HG02938 (cell line): ENCODE data around the gene TSGA10IP.

Source experiments
- ATAC-seq: cut with Tn5 transposase; IDR thresholded peaks from one replicate; pipeline ENCODE4 v1.9.1; 2021; ENCODE audit warnings: mild to moderate bottlenecking, moderate library complexity; ENCODE audit not compliant: unreplicated experiment

Gene TSGA10IP

GRCh38 chr11:65917434-65918210, 27.7 kb upstream of the TSGA10IP start:
- no peak for ATAC-seq

DNA sequence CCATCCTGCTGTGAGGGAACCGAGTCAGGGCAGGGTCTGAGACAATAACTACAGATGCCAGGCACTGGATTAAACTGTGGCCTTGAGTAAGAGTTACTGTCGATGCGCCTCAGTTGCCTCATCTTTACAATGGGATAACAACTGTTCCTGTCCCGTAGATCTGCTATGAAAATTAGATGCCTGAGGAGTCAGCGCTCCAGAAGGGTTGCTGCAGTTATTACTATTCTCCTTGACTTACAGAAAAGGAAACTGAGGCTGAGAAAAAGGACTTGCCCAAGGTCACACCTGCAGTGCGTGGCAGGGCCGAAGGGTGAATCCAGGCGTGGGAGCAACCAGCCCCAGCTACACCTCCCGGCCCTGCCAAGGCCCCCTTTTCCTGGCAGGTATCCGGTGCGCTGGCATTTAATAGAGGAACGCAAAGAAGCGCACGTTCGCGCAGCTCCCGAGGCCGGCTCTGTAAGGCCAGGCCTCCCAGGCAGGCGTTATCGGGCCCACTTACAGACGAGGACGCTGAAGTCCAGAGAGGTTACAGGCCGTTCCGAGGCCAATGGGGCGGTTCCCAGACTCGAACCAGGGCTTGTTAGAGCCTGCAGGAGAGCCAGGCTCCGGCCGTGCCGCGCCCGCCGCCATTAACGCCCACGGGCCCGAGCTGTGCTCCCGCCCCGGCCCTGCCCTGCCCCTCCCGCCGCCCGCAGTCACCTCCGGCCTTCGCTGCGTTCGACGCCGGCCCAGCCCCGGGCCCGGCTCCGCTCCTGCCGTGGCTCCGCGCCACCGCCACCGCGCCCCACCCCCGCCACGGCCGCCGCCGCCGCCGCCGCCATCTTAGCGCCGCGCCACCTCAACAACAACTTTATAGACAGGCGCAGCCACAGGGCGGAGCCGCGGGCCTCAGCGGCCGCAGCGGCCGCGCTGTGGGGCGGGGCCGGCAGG, 26.8 kb upstream of the TSGA10IP start, which contains the start of gene C11orf68:
C11orf68 (minus strand) TSS at position 852 of the 930 bp plus-strand sequence; CDS start at position 821, 31 bp downstream.
- ATAC-seq: peak; percentile 53

DNA sequence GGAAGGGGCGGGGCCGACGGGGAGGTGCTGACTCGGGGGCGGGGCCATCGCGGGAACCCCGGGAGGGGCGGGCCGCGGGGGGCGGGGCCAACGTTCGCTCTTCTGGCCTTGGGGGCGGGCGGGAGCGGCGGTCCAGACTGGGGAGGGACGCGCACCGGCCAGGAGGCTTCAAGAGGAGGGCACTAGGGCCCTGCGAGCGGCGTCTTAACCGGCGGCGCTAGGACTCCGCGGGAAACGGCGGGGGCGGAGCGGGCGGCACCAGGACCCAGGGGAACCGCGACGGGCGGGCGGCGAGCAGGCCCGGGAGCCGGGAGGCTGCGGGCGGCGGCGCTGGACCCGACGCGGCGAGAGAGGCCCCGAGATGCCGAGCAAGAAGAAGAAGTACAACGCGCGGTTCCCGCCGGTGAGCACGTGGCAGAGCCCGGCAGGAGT, 26.1 kb upstream of the TSGA10IP start, which contains the start of gene DRAP1:
DRAP1 (plus strand) TSS at position 286 of the 432 bp plus-strand sequence; CDS start at position 362, 76 bp downstream.
- ATAC-seq: peak; percentile 70

DNA sequence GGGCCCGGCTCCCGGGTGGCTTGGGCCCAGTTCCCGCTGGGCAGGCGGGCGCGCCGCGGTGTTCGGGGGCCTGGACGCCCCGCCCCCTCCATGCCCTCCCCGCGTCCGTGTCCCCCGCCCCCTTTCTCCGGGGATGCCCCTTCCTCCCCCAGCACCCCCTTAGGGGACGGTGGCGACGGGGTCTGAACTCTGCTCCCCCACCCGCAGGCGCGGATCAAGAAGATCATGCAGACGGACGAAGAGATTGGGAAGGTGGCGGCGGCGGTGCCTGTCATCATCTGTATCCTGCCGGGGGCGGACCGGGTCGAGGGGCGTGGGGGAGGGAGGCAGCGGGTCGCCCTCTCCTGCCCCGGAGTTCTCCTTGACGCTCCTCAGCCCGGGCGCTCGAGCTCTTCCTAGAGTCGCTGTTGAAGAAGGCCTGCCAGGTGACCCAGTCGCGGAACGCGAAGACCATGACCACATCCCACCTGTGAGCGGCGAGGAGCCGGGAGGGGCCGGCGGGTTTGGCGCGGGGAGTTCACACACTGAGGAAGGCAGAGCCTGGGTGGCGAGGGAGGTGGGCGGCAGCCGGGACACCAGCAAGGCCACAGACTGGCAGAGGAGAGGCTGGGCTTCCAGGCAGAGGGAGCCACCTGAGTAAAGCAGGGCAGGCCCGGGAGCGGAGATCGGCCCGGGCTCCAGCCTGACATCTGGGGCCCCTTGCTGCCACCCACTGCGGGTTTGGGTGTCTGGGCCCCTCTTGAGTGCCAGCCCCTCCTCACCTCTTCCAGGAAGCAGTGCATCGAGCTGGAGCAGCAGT, 25.5 kb upstream of the TSGA10IP start:
- ATAC-seq: peak; percentile 39

- no peak for ATAC-seq
Measured at GRCh38 chr11:65920372-65920802, 24.9 kb upstream of the TSGA10IP start.

DNA sequence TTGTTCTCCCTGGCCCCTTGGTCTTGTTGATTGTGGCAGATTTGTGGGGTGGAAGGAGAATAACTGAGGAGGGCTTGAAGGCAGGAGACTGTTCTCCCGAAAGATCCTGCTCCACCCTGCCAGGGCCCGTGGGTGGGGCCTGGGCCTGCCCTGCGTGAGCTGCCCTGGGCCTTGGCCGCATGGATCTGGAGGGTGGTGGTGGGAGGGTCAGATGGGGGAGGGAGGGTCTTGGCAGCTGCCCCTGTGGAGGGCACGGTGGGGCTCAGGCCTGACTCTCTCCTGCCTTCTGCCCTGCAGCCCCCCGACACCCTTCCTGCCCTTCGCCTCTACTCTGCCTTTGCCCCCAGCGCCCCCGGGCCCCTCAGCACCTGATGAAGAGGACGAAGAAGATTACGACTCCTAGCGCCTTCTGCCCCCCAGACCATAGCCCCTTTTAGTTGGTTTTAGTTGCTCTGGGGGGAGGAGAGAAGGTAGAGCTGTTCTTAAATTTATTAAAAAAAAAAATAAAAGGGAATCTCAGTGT, 24.2 kb upstream of the TSGA10IP start:
- ATAC-seq: no peak

- ATAC-seq: no peak
Measured at GRCh38 chr11:65921876-65922275, 23.4 kb upstream of the TSGA10IP start.

- ATAC-seq: no peak
Measured at GRCh38 chr11:65922565-65922964, 22.7 kb upstream of the TSGA10IP start.

DNA sequence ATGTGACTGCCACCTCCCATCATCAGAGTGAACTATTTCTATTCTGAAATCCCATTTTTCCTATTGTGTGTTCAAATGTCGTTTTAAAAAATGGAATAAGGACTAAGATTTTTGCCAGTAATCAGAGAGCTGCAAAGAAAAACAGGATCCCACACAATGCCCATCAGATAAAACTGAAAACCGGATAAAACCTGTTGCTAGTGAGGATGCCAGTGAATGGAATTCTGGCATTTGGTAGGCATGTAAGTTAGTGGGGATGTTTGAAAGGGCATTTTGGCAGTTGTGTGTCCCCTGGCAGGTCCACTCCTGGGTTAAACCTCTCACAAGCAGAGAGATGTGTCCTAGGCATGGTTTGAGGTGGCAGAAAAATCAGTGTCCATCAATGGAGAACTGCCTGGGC, 19.9 kb upstream of the TSGA10IP start:
- no peak for ATAC-seq

GRCh38 chr11:65927904-65928397, 17.3 kb upstream of the TSGA10IP start:
- ATAC-seq: no peak

DNA sequence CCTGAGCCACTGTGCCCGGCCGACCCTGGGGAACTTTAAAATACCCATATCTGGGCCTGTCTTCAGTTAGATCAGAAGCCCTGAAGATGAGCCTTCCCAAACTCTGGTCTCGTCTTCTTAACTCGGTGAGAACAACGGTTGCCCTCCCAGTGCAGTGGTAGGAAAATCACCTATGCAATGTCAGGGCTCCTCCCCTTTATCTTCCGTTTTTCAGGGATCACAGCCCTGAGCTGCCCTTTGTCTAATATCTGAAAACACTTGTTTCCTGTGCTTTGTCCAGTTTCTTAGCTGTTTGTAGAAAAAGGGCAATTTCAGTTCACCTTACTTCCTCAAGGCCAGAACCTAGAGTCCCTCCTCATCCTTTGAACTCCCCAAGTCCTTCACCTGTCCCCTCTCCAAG, 16.6 kb upstream of the TSGA10IP start:
- no peak for ATAC-seq

- ATAC-seq: no peak
Measured at GRCh38 chr11:65931773-65932557, 13.3 kb upstream of the TSGA10IP start.

GRCh38 chr11:65932558-65932919, 12.7 kb upstream of the TSGA10IP start:
- ATAC-seq: no peak

DNA sequence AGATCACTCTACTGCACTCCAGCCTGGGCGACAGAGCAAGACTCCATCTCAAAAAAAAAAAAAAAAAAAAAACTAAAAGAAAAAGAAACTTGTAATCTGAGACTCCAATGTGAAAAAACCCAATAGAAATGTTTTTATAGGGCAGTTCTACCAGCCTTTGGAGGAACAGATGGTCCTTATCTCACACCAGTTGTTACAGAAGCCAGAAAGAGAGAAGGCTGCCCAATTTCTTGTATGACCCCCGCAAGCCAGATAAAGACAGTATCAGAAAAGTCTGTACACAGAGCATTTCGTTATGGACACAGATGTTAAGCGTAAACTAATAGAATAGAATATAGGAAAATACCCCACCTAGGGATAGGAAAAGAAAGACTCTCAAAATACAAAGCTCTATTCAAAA, 11.3 kb upstream of the TSGA10IP start:
- no peak for ATAC-seq

- ATAC-seq: no peak
Measured at GRCh38 chr11:65937766-65938165, 7.5 kb upstream of the TSGA10IP start.

DNA sequence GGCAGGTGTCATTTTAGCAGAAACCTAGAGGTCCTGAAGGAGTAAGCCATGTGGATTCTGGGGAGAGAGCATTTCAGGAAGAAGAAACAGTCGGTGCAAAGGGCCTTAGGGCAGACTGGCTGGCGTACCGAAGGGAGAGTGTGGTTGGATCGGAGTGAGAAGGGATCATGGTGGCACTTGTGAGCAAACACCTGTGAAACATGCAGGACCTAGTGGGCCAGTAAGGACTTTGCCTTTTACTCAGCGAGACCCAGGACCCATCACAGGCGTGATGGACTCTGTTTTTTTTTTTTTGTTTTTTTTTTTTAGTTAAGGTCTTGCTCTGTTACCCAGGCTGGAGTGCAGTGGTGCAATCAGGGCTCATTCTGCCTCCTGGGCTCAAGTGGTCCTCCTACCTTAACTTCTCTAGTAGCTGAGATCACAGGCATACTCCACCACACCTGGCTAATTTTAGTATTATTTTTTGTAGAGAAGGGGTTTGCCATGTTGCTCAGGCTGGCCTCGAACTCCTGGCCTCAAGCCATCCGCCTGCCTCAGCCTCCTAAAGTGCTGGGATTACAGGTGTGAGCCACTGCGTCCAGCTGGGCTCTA, 3.5 kb upstream of the TSGA10IP start:
- ATAC-seq: no peak

DNA sequence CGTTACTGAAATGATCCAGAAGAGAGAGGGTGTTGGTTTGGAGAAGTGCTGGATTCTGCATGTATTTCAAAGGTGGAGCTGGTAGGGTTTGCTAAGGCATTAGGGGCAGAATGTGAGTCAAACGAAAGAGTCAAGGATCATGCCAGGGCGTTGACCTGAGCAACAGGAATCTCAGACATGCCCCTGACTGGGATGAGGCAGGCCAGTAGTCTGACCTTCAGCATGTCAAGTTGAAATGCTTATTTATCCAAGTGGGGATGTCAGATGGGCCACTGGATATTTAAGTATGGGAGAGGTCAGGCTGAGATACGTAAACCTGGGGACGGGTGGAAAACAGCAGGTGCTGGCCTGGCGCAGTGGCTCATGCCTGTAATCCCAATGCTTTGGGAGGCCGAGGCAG, 2.7 kb upstream of the TSGA10IP start:
- no peak for ATAC-seq

- ATAC-seq: no peak
Measured at GRCh38 chr11:65944191-65944590, 1.1 kb upstream of the TSGA10IP start.

DNA sequence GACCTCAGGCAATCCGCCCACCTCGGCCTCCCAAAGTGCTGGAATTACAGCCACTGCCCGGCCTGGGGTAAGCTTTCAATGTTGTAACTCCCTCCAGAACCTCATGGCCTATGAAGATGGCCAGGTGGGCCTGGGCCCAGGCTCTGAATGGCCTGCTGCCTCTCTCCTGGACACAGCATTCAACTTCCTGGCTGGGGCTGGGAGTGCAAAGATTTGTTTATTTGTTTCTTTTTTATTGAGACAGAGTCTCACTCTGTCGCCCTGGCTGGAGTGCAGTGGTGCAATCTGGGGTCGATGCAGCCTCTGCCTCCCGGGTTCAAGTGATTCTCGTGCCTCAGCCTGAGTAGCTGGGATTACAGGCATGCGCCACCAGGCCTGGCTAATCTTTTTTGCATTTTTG, 513 bp upstream of the TSGA10IP start:
- no peak for ATAC-seq
